Neural progenitor cell (in vitro differentiated cells): ENCODE results near the gene WIPF1. TPM values are rescaled to one million over a fixed set of nuclear protein-coding genes. Genes with fewer than 3 reads are reported as not detected.

Experiments
- DNase-seq: peaks from one replicate; pipeline ENCODE4 v3.0.0-alpha.2; 2016; ENCODE audit warnings: low spot score
- H2AFZ ChIP-seq: fragments of 200-600 bp; sonication (generic); replicated peaks from 2 replicates; pipeline ENCODE4 v1.6.1; 2016; ENCODE audit warnings: antibody characterized with exemption
- H3F3A ChIP-seq: fragments of 200-600 bp; sonication (generic); 2 replicates; pipeline ENCODE4 v1.6.1; 2016; ENCODE audit warnings: antibody characterized with exemption, low read depth
- H3K27ac ChIP-seq: fragments of 200-600 bp; sonication (generic); 2 replicates; pipeline ENCODE4 v1.5.1; 2016; ENCODE audit warnings: mild to moderate bottlenecking
- H3K27me3 ChIP-seq: fragments of 200-600 bp; sonication (generic); 2 replicates; pipeline ENCODE4 v1.6.1; 2016; ENCODE audit warnings: mild to moderate bottlenecking, moderate library complexity
- H3K36me3 ChIP-seq: fragments of 200-600 bp; sonication (generic); 2 replicates; pipeline ENCODE4 v1.5.1; 2016
- H3K4me1 ChIP-seq: fragments of 200-600 bp; sonication (generic); 2 replicates; pipeline ENCODE4 v1.6.1; 2016; ENCODE audit warnings: mixed run types
- H3K4me2 ChIP-seq: fragments of 200-600 bp; sonication (generic); 2 replicates; pipeline ENCODE4 v1.6.1; 2016
- H3K4me3 ChIP-seq: fragments of 200-600 bp; sonication (generic); 2 replicates; pipeline ENCODE4 v1.5.1; 2016
- H3K79me2 ChIP-seq: fragments of 200-600 bp; sonication (generic); 2 replicates; pipeline ENCODE4 v1.6.1; 2016; ENCODE audit warnings: low read depth
- H3K9ac ChIP-seq: fragments of 200-600 bp; sonication (generic); 2 replicates; pipeline ENCODE4 v1.6.1; 2016
- H3K9me3 ChIP-seq: fragments of 200-600 bp; sonication (generic); 2 replicates; pipeline ENCODE4 v1.5.1; 2016; ENCODE audit warnings: low read depth
- H4K20me1 ChIP-seq: fragments of 200-600 bp; sonication (generic); 2 replicates; pipeline ENCODE4 v1.6.1; 2016; ENCODE audit warnings: low read depth
- H3K27ac Mint-ChIP-seq: 3 replicates; pipeline ENCODE4 v1.8.0; 2021; ENCODE audit warnings: mixed read lengths
- H3K27me3 Mint-ChIP-seq: 2 replicates; pipeline ENCODE4 v1.8.0; 2022; ENCODE audit warnings: low read depth, mild to moderate bottlenecking, inconsistent platforms, moderate library complexity, mixed read lengths; ENCODE audit not compliant: insufficient read depth
- H3K36me3 Mint-ChIP-seq: 3 replicates; pipeline ENCODE4 v1.8.0; 2021; ENCODE audit warnings: mixed read lengths
- H3K4me1 Mint-ChIP-seq: 3 replicates; pipeline ENCODE4 v1.8.0; 2021; ENCODE audit warnings: mixed read lengths
- H3K4me3 Mint-ChIP-seq: 3 replicates; pipeline ENCODE4 v1.8.0; 2021; ENCODE audit warnings: mild to moderate bottlenecking, moderate library complexity, mixed read lengths
- H3K9me3 Mint-ChIP-seq: 3 replicates; pipeline ENCODE4 v1.8.0; 2020; ENCODE audit warnings: mixed read lengths
- CTCF ChIP-seq: fragments of 200-600 bp; sonication (generic); IDR thresholded peaks from 2 replicates; pipeline ENCODE4 v1.5.1; 2017; ENCODE audit warnings: antibody characterized with exemption, mild to moderate bottlenecking
- EZH2 ChIP-seq: fragments of 200-600 bp; sonication (generic); IDR thresholded peaks from 2 replicates; pipeline ENCODE4 v1.6.1; 2017; ENCODE audit warnings: antibody characterized with exemption, mild to moderate bottlenecking, moderate library complexity
- EZH2phosphoT487 ChIP-seq: fragments of 200-600 bp; sonication (generic); IDR thresholded peaks from 2 replicates; pipeline ENCODE4 v1.6.1; 2017; ENCODE audit warnings: antibody characterized with exemption
- total RNA-seq: library from RNA; depleted of rRNA; stranded (reverse); fragments of >200 nt; gene quantifications from 2 replicates; pipeline ENCODE4 v1.2.3, GENCODE V29; 2015; ENCODE audit warnings: low replicate concordance

Gene WIPF1
- total RNA-seq, 1 donor from 2014 or later: 17.2 TPM

GRCh38 chr2:174627216-174627615 is 29.6 kb upstream of the WIPF1 start:
- peaks cover 2% of the 10 kb centered on the region for H3K27me3 Mint-ChIP-seq

GRCh38 chr2:174624895-174625430 is 27.4 kb upstream of the WIPF1 start:
- Histone ChIP-seq H3F3A (no peaks in the 10 kb centered on the region), H2AFZ (no peak overlapping the region), H3K27ac (no peak overlapping the region), H3K9me3 (no peaks in the 10 kb centered on the region), H3K9ac (no peak overlapping the region), H3K27me3 (no peaks in the 10 kb centered on the region), H3K36me3 (no peaks in the 10 kb centered on the region), H3K79me2 (no peaks in the 10 kb centered on the region), H4K20me1 (no peaks in the 10 kb centered on the region), H3K4me3 (no peak overlapping the region), H3K4me2 (no peak overlapping the region), H3K4me1 (no peaks in the 10 kb centered on the region)
- Mint-ChIP-seq H3K4me3 (no peak overlapping the region), H3K27me3 (peaks cover 2% of the 10 kb centered on the region), H3K9me3 (no peaks in the 10 kb centered on the region), H3K36me3 (peaks cover 6% of the 10 kb centered on the region), H3K27ac (no peak overlapping the region), H3K4me1 (no peaks in the 10 kb centered on the region)
- TF ChIP-seq EZH2phosphoT487 (no peak), EZH2 (no peak), CTCF (no peak)
- no peak for DNase-seq

More at GRCh38 chr2:174627216-174627615, 29.6 kb upstream of the WIPF1 start:
- no peaks in the 10 kb centered on the region for H3K9me3 ChIP-seq
- no peak overlapping the region for H2AFZ ChIP-seq
- Mint-ChIP-seq H3K4me1 (no peaks in the 10 kb centered on the region), H3K36me3 (peaks cover 6% of the 10 kb centered on the region), H3K27ac (no peak overlapping the region), H3K4me3 (no peak overlapping the region), H3K9me3 (no peaks in the 10 kb centered on the region)
- H3K79me2 ChIP-seq: no peaks in the 10 kb centered on the region
- no peaks in the 10 kb centered on the region for H3F3A ChIP-seq
- no peaks in the 10 kb centered on the region for H4K20me1 ChIP-seq
- H3K27ac ChIP-seq: no peak overlapping the region
- no peak overlapping the region for H3K4me2 ChIP-seq
- H3K27me3 ChIP-seq: no peaks in the 10 kb centered on the region
- DNase-seq: no peak
- no peak overlapping the region for H3K9ac ChIP-seq
- no peaks in the 10 kb centered on the region for H3K36me3 ChIP-seq
- no peak overlapping the region for H3K4me3 ChIP-seq
- no peaks in the 10 kb centered on the region for H3K4me1 ChIP-seq
- TF ChIP-seq CTCF: no peak
- TF ChIP-seq EZH2phosphoT487: no peak
- TF ChIP-seq EZH2: no peak

GRCh38 chr2:174623690-174624089 is 26.1 kb upstream of the WIPF1 start:
- Mint-ChIP-seq H3K4me3 (no peak overlapping the region), H3K27me3 (peaks cover 2% of the 10 kb centered on the region)
- H3K27ac ChIP-seq: no peak overlapping the region

More at GRCh38 chr2:174623690-174624089, 26.1 kb upstream of the WIPF1 start:
- H3K9me3 ChIP-seq: no peaks in the 10 kb centered on the region
- H3K4me1 ChIP-seq: no peaks in the 10 kb centered on the region
- H2AFZ ChIP-seq: no peak overlapping the region
- DNase-seq: no peak
- no peaks in the 10 kb centered on the region for H3K27me3 ChIP-seq
- Mint-ChIP-seq H3K36me3 (peaks cover 4% of the 10 kb centered on the region), H3K27ac (no peak overlapping the region), H3K9me3 (no peaks in the 10 kb centered on the region), H3K4me1 (no peaks in the 10 kb centered on the region)
- no peak overlapping the region for H3K4me3 ChIP-seq
- H3K36me3 ChIP-seq: no peaks in the 10 kb centered on the region
- H4K20me1 ChIP-seq: no peaks in the 10 kb centered on the region
- H3K9ac ChIP-seq: no peak overlapping the region
- no peaks in the 10 kb centered on the region for H3K79me2 ChIP-seq
- no peaks in the 10 kb centered on the region for H3F3A ChIP-seq
- TF ChIP-seq CTCF (no peak), EZH2 (no peak), EZH2phosphoT487 (no peak)
- H3K4me2 ChIP-seq: no peak overlapping the region
